ENCODE results near the gene CPEB4. TPM values are rescaled to one million over a fixed set of nuclear protein-coding genes. Genes with fewer than 3 reads are reported as not detected.

The CPEB4 gene
- total RNA-seq, 5 donors from 2014 or later (not counting 1 experiment from before 2014, with no cell fraction given), result 13.8 to 25.9 (median 14.9) TPM

DNA sequence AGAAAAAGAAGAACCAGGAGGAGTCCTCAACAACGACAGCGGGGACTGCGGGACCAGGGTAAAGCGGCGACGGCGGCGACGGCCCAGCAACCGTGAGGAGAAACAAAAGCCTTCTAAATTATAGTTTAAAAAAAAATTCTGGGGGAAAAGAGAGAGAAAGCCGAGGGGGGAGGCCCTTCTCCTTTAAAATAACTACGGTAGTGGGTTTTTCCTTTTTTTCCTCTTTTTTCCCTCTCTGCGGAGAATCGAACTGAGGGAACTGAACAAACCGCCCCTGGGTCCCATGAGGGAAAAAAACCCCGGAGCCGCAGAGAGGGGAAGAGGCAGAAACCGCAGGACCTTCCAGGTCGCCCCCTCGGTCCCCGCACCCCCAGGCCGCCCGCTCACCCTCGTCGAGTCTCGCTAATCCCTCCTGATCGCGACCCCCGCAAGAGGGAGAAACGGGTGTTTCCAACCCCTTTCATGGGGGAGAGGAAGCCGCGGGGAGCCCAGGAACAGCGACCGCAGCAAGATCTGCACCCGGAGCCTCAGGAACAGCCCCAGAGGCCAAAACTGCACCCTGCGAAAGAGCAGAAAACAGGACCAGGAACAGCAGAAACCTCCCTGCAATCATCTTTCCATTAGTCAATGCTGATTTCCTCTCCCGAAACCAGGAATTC lies 453 bp downstream of the CPEB4 start:
- WGBS (ENCODE audit: insufficient coverage), result 1% methylated on average over 29 of the region's 37 CpGs
- H3K4me3 Mint-ChIP-seq, result peak overlapping the region; percentile 87 to 99 (median 98)

GRCh38 chr5:173890195-173890991 lies 2.2 kb downstream of the CPEB4 start:
- Mint-ChIP-seq H3K4me3 (peak overlapping the region; percentile 87 to 99 (median 98)), H3K9me3 (no peaks in the 10 kb centered on the region), H3K27ac (no peak overlapping the region), H3K27me3 (no peaks in the 10 kb centered on the region), H3K36me3 (peaks cover 4% of the 10 kb centered on the region), H3K4me1 (peaks cover 78 to 85% (median 80%) of the 10 kb centered on the region in 3 donors)
- no peaks in the 10 kb centered on the region for H3K27me3 ChIP-seq (replicated peaks in 1 of 2; ENCODE audit: control insufficient read depth in 2 of 2, extremely low read depth in 1 of 2, insufficient read depth in 2 of 2, low read length in 1 of 2)
- no peaks in the 10 kb centered on the region for H3K9me3 ChIP-seq
- H3K36me3 ChIP-seq (ENCODE audit: control insufficient read depth in 2 of 2, extremely low read depth in 1 of 2, insufficient read depth in 1 of 2, low read length in 1 of 2), result no peaks in the 10 kb centered on the region
- DNase-seq (no peak), ATAC-seq (replicated peaks in 1 of 4) (no peak)
- CTCF ChIA-PET, result interaction anchor here (0.6 to 1.3 kb wide), 6 partner anchors 18 to 825 kb away, joined by 3 to 8 read pairs (median 3); no protein-coding TSS in a partner anchor
- POLR2A ChIA-PET, result interaction anchor here in 1 of 2 donors (0.6 to 0.8 kb wide), 2 partner anchors 18 to 34 kb away, joined by 3 read pairs; no protein-coding TSS in a partner anchor
- H3K4me1 ChIP-seq (ENCODE audit: control insufficient read depth in 1 of 2, extremely low read depth in 1 of 2, insufficient read depth in 2 of 2, low read length in 2 of 2), result peaks cover 22 to 38% of the 10 kb centered on the region in 2 experiments
- no peak overlapping the region for H3K4me3 ChIP-seq (ENCODE audit: control insufficient read depth in 1 of 2, extremely low read depth in 1 of 2, low read length in 1 of 2)
- no peak overlapping the region for H3K27ac ChIP-seq (ENCODE audit: low read length)
- WGBS (ENCODE audit: insufficient coverage), result 82% methylated on average over 9 of the region's 19 CpGs

More for the DNA sequence above, 453 bp downstream of the CPEB4 start:
- Histone ChIP-seq H3K4me1 (ENCODE audit: control insufficient read depth in 1 of 2, extremely low read depth in 1 of 2, insufficient read depth in 2 of 2, low read length in 2 of 2) (peaks cover 29 to 47% of the 10 kb centered on the region in 2 experiments), H3K27me3 (replicated peaks in 1 of 2; ENCODE audit: control insufficient read depth in 2 of 2, extremely low read depth in 1 of 2, insufficient read depth in 2 of 2, low read length in 1 of 2) (no peaks in the 10 kb centered on the region), H3K9me3 (no peaks in the 10 kb centered on the region), H3K36me3 (ENCODE audit: control insufficient read depth in 2 of 2, extremely low read depth in 1 of 2, insufficient read depth in 1 of 2, low read length in 1 of 2) (no peaks in the 10 kb centered on the region), H3K27ac (ENCODE audit: low read length) (peak overlapping the region; percentile 39), H3K4me3 (ENCODE audit: control insufficient read depth in 1 of 2, extremely low read depth in 1 of 2, low read length in 1 of 2) (peak overlapping the region; percentile 81 to 90)
- DNase-seq (peak in 2 of 35 experiments; percentile 18 to 27), ATAC-seq (replicated peaks in 1 of 4) (peak in 3 of 4 experiments; percentile 8 to 16 (median 13))
- Mint-ChIP-seq H3K4me1 (peaks cover 79 to 87% (median 82%) of the 10 kb centered on the region in 3 donors), H3K27me3 (no peaks in the 10 kb centered on the region), H3K36me3 (peaks cover 4% of the 10 kb centered on the region), H3K27ac (peak overlapping the region; percentile 99 to 100), H3K9me3 (no peaks in the 10 kb centered on the region)
- POLR2A ChIA-PET, result interaction anchor here (0.6 to 1.6 kb wide), 4 partner anchors 17 to 272 kb away, joined by 4 to 15 read pairs (median 10); partner anchors contain the start of gene BOD1 (in 1 of the 2)
- CTCF ChIA-PET, result interaction anchor here in 1 of 2 donors (0.6 to 2.2 kb wide), 7 partner anchors 8 to 273 kb away, joined by 3 to 38 read pairs (median 5); partner anchors contain the start of gene BOD1

DNA sequence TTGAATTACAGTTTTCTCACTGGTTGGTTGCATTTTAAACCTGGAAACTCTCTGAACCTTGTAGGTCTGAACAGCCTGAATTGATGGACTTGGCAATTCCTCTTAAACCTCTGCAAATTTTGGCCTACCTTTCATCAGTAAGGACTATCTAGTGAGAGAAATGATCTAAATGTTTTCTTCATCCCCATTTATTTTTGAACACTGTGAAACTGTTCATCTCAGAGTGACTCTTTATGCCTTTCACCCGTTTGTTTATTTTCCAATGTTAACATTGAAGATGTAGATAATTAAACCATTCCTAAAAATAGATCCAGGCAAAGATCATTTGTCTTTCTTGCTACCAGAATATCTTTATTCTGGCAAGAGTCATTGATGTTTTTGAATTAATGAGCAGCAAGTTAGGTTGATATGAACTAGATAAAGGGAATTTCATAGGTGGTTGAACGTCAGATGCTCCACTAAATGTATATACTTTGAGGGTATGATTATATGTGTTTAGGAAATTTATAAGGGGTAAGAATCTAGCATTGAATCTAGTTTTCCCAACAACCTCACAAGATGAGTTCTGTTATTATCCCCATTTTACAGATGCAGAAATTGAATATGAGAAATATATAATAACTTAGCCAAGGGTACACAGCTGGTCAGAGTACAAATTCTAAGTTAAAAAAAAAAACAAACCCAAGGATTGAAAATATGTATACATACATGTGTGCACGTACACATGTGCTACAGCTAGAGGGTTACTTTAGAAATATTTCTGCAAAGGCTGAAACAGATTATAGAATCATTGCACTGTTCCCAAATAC lies 3.4 kb downstream of the CPEB4 start:
- no peak overlapping the region for H3K27ac ChIP-seq (ENCODE audit: low read length)
- H3K4me3 ChIP-seq (ENCODE audit: control insufficient read depth in 1 of 2, extremely low read depth in 1 of 2, low read length in 1 of 2), result no peak overlapping the region
- no peaks in the 10 kb centered on the region for H3K9me3 ChIP-seq
- H3K27me3 ChIP-seq (replicated peaks in 1 of 2; ENCODE audit: control insufficient read depth in 2 of 2, extremely low read depth in 1 of 2, insufficient read depth in 2 of 2, low read length in 1 of 2), result no peaks in the 10 kb centered on the region
- ATAC-seq (replicated peaks in 1 of 4) (no peak), DNase-seq (no peak)
- Mint-ChIP-seq H3K36me3 (peaks cover 4% of the 10 kb centered on the region), H3K9me3 (no peaks in the 10 kb centered on the region), H3K27ac (no peak overlapping the region), H3K27me3 (no peaks in the 10 kb centered on the region), H3K4me1 (peaks cover 75 to 82% (median 76%) of the 10 kb centered on the region in 3 donors), H3K4me3 (peak overlapping the region; percentile 62 to 87 (median 67))
- CTCF ChIA-PET, result interaction anchor here (0.9 to 1.7 kb wide), 5 partner anchors 17 to 276 kb away, joined by 3 to 4 read pairs (median 3); no protein-coding TSS in a partner anchor
- peaks cover 20 to 27% of the 10 kb centered on the region in 2 experiments for H3K4me1 ChIP-seq (ENCODE audit: control insufficient read depth in 1 of 2, extremely low read depth in 1 of 2, insufficient read depth in 2 of 2, low read length in 2 of 2)
- POLR2A ChIA-PET, result interaction anchor here in 1 of 2 donors (0.8 kb wide), 1 partner anchor 17 kb away, joined by 3 read pairs; no protein-coding TSS in a partner anchor
- WGBS (ENCODE audit: insufficient coverage), result no CpG with 5 or more reads among the region's 3 CpGs
- no peaks in the 10 kb centered on the region for H3K36me3 ChIP-seq (ENCODE audit: control insufficient read depth in 2 of 2, extremely low read depth in 1 of 2, insufficient read depth in 1 of 2, low read length in 1 of 2)

GRCh38 chr5:173893192-173893561 lies 5.0 kb downstream of the CPEB4 start:
- POLR2A ChIA-PET, result interaction anchor here in 1 of 2 donors (1.3 kb wide), 1 partner anchor 8 kb away, joined by 6 read pairs; no protein-coding TSS in a partner anchor
- no CpG with 5 or more reads among the region's 2 CpGs for WGBS (ENCODE audit: insufficient coverage)
- Histone ChIP-seq H3K27me3 (replicated peaks in 1 of 2; ENCODE audit: control insufficient read depth in 2 of 2, extremely low read depth in 1 of 2, insufficient read depth in 2 of 2, low read length in 1 of 2) (no peaks in the 10 kb centered on the region), H3K27ac (ENCODE audit: low read length) (no peak overlapping the region), H3K9me3 (no peaks in the 10 kb centered on the region), H3K4me1 (ENCODE audit: control insufficient read depth in 1 of 2, extremely low read depth in 1 of 2, insufficient read depth in 2 of 2, low read length in 2 of 2) (peaks cover 18 to 19% of the 10 kb centered on the region in 2 experiments), H3K36me3 (ENCODE audit: control insufficient read depth in 2 of 2, extremely low read depth in 1 of 2, insufficient read depth in 1 of 2, low read length in 1 of 2) (no peaks in the 10 kb centered on the region), H3K4me3 (ENCODE audit: control insufficient read depth in 1 of 2, extremely low read depth in 1 of 2, low read length in 1 of 2) (no peak overlapping the region)
- DNase-seq (no peak), ATAC-seq (replicated peaks in 1 of 4) (no peak)
- H3K27me3 Mint-ChIP-seq, result no peaks in the 10 kb centered on the region
- H3K4me1 Mint-ChIP-seq, result peaks cover 61 to 66% (median 63%) of the 10 kb centered on the region in 3 donors
- H3K9me3 Mint-ChIP-seq, result no peaks in the 10 kb centered on the region
- CTCF ChIA-PET, result interaction anchor here in 1 of 2 donors (1.7 kb wide), 1 partner anchor 32 kb away, joined by 4 read pairs; no protein-coding TSS in a partner anchor
- no peak overlapping the region for H3K27ac Mint-ChIP-seq
- H3K36me3 Mint-ChIP-seq, result peaks cover 4% of the 10 kb centered on the region
- H3K4me3 Mint-ChIP-seq, result peak overlapping the region in 1 of 3 donors; percentile 65

- POLR2A ChIA-PET, result interaction anchor here in 1 of 2 donors (0.6 kb wide), 1 partner anchor 11 kb away, joined by 3 read pairs; no protein-coding TSS in a partner anchor
- no peak overlapping the region for H3K4me3 Mint-ChIP-seq
- no peaks in the 10 kb centered on the region for H3K36me3 ChIP-seq (ENCODE audit: control insufficient read depth in 2 of 2, extremely low read depth in 1 of 2, insufficient read depth in 1 of 2, low read length in 1 of 2)
- H3K4me1 ChIP-seq (ENCODE audit: control insufficient read depth in 1 of 2, extremely low read depth in 1 of 2, insufficient read depth in 2 of 2, low read length in 2 of 2), result peaks cover 4 to 11% of the 10 kb centered on the region in 2 experiments
- peaks cover 49 to 55% (median 53%) of the 10 kb centered on the region in 3 donors for H3K4me1 Mint-ChIP-seq
- no peak overlapping the region for H3K27ac Mint-ChIP-seq
- DNase-seq, result no peak
- no peaks in the 10 kb centered on the region for H3K9me3 ChIP-seq
- no peaks in the 10 kb centered on the region for H3K27me3 ChIP-seq (replicated peaks in 1 of 2; ENCODE audit: control insufficient read depth in 2 of 2, extremely low read depth in 1 of 2, insufficient read depth in 2 of 2, low read length in 1 of 2)
- CTCF ChIA-PET, result interaction anchor here in 1 of 2 donors (0.7 to 1.5 kb wide), 4 partner anchors 10 to 280 kb away, joined by 3 read pairs; partner anchors contain the start of gene BOD1
- H3K27me3 Mint-ChIP-seq, result no peaks in the 10 kb centered on the region
- peaks cover 10% of the 10 kb centered on the region for H3K36me3 Mint-ChIP-seq
- no peaks in the 10 kb centered on the region for H3K9me3 Mint-ChIP-seq
- ATAC-seq (replicated peaks in 1 of 4), result no peak
- WGBS (ENCODE audit: insufficient coverage), result no CpG with 5 or more reads among the region's 5 CpGs
- H3K27ac ChIP-seq (ENCODE audit: low read length), result no peak overlapping the region
- no peak overlapping the region for H3K4me3 ChIP-seq (ENCODE audit: control insufficient read depth in 1 of 2, extremely low read depth in 1 of 2, low read length in 1 of 2)
These were observed 7.4 kb downstream of the CPEB4 start for GRCh38 chr5:173895401-173896165.
